ENCODE data around the gene TEX51.

The TEX51 gene

GRCh38 chr2:126896471-126896870 is 2.2 kb upstream of the TEX51 start:
- no peaks in the 10 kb centered on the region for H3K9me3 ChIP-seq (ENCODE audit: control insufficient read depth, low read length)
- TF ChIP-seq CTCF (IDR thresholded peaks at IDR 0.05): no peak
- H3K27me3 ChIP-seq (ENCODE audit: control insufficient read depth, insufficient read depth, low read length): no peaks in the 10 kb centered on the region
- no peak overlapping the region for H3K4me3 ChIP-seq (ENCODE audit: low read depth, low read length)
- no peak overlapping the region for H2AFZ ChIP-seq
- H3K9ac ChIP-seq: no peak overlapping the region
- H3K36me3 ChIP-seq (ENCODE audit: control insufficient read depth, insufficient read depth, low read length): no peaks in the 10 kb centered on the region
- no peak overlapping the region for H3K4me2 ChIP-seq (ENCODE audit: low read length)
- H3K4me1 ChIP-seq: no peaks in the 10 kb centered on the region
- H3K79me2 ChIP-seq: no peaks in the 10 kb centered on the region
- H3K27ac ChIP-seq: no peak overlapping the region

- H3K4me1 ChIP-seq: no peaks in the 10 kb centered on the region
- no peak overlapping the region for H3K4me2 ChIP-seq (ENCODE audit: low read length)
- no peak overlapping the region for H3K9ac ChIP-seq
- no peak for TF ChIP-seq CTCF (IDR thresholded peaks at IDR 0.05)
- H3K79me2 ChIP-seq: no peaks in the 10 kb centered on the region
- H3K4me3 ChIP-seq (ENCODE audit: low read depth, low read length): no peak overlapping the region
- H2AFZ ChIP-seq: no peak overlapping the region
- no peaks in the 10 kb centered on the region for H3K27me3 ChIP-seq (ENCODE audit: control insufficient read depth, insufficient read depth, low read length)
- no peak overlapping the region for H3K27ac ChIP-seq
- H3K9me3 ChIP-seq (ENCODE audit: control insufficient read depth, low read length): no peaks in the 10 kb centered on the region
- no peaks in the 10 kb centered on the region for H3K36me3 ChIP-seq (ENCODE audit: control insufficient read depth, insufficient read depth, low read length)
Measured at GRCh38 chr2:126899616-126900185, 1.0 kb downstream of the TEX51 start.

- Histone ChIP-seq H3K9me3 (ENCODE audit: control insufficient read depth, low read length) (no peaks in the 10 kb centered on the region), H2AFZ (no peak overlapping the region), H3K27me3 (ENCODE audit: control insufficient read depth, insufficient read depth, low read length) (no peaks in the 10 kb centered on the region), H3K4me1 (no peaks in the 10 kb centered on the region), H3K27ac (no peak overlapping the region), H3K36me3 (ENCODE audit: control insufficient read depth, insufficient read depth, low read length) (no peaks in the 10 kb centered on the region), H3K4me3 (ENCODE audit: low read depth, low read length) (no peak overlapping the region), H3K79me2 (no peaks in the 10 kb centered on the region), H3K4me2 (ENCODE audit: low read length) (no peak overlapping the region), H3K9ac (no peak overlapping the region)
- no peak for TF ChIP-seq CTCF (IDR thresholded peaks at IDR 0.05)
Measured at GRCh38 chr2:126900646-126901319, 2.1 kb downstream of the TEX51 start.

DNA sequence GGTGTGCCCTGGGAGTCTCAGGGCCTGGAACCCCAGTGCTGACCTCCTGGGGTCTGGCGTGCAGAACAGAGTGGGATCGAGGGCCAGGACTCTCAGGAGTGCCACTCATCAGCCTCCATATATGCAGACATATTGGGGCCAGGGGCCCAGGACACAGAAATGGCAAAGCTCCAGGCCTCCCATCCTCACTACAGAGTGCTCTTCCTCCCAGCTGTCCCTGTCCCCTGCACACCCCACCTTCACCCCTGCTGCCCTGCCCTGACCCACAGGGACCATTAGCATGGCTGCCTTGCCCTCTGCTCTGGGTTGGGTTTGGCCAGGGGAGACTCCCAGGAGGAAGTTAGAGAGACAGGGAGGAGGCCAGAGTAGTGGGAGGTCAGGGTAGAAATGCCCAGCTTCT is 2.8 kb downstream of the TEX51 start:
- Histone ChIP-seq H3K4me1 (no peaks in the 10 kb centered on the region), H3K79me2 (no peaks in the 10 kb centered on the region), H3K9ac (no peak overlapping the region), H3K27me3 (ENCODE audit: control insufficient read depth, insufficient read depth, low read length) (no peaks in the 10 kb centered on the region), H3K4me3 (ENCODE audit: low read depth, low read length) (no peak overlapping the region), H2AFZ (no peak overlapping the region), H3K4me2 (ENCODE audit: low read length) (no peak overlapping the region), H3K9me3 (ENCODE audit: control insufficient read depth, low read length) (no peaks in the 10 kb centered on the region), H3K27ac (no peak overlapping the region), H3K36me3 (ENCODE audit: control insufficient read depth, insufficient read depth, low read length) (no peaks in the 10 kb centered on the region)
- no peak for TF ChIP-seq CTCF (IDR thresholded peaks at IDR 0.05)
